ENCODE results near the gene PARD6A. TPM values are rescaled to one million over a fixed set of nuclear protein-coding genes. Genes with fewer than 3 reads are reported as not detected.
"Not testable (repeated sequence)": the region's sequence is repeated elsewhere in the genome, so short reads cannot be mapped to it uniquely, and the experiment has no call there.

The PARD6A gene
- total RNA-seq, 1 experiment from 2014 or later, result 2.0 TPM

GRCh38 chr16:67685388-67686112, 24.8 kb downstream of the PARD6A start:
- no peak for DNase-seq (ENCODE audit: low read depth)

DNA sequence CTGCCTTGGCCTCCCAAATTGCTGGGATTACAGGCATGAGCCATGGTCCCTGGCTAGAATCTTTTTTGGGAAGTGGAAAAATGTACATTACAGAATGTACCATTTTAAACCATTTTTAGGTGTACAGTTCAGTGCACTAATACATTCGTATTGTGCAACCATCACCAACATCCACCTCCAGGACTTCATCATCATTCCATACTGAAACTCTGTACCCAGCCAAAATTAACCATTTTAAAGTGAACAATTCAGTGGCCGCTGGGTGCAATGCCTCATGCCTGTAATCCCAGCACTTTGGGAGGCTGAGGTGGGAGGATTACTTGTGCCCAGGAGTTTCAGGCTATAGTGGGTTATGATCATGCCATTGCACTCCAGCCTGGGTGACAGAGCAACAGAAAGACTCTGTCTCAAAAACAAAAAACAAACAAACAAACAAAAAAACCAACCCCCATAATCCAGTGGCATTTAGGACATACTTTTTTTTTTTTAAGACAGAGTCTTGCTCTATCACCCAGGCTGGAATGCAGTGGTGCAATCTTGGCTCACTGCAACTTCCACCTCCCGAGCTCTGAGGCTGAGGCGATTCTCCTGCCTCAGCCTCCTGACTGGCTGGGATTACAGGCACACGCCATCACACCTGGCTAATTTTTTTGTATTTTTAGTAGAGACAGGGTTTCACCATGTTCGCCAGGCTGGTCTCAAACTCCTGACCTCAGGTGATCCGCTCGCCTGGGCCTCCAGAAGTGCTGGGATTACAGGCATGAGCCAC, 32.9 kb downstream of the PARD6A start:
- not testable (repeated sequence) for DNase-seq (ENCODE audit: low read depth)

DNA sequence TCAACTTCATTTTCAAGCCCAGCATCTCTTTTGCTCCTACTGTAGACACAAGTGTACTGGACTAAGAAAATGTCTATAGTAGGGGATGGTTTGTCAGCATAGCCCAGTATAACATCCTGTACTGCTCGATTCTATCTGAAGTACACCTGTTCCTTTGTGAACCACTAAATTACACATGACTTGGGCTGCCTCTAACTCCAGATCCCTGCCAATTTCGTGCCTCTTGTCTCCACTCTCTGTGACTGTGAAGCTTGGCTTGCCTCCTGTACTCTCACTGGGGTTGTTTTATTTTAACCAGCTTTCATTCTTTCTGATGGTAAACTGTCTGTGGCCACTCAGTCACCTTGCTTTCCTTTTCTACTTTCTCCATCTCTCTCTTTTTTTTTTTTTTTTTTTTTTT, 33.9 kb downstream of the PARD6A start:
- no peak for DNase-seq (ENCODE audit: low read depth)

DNA sequence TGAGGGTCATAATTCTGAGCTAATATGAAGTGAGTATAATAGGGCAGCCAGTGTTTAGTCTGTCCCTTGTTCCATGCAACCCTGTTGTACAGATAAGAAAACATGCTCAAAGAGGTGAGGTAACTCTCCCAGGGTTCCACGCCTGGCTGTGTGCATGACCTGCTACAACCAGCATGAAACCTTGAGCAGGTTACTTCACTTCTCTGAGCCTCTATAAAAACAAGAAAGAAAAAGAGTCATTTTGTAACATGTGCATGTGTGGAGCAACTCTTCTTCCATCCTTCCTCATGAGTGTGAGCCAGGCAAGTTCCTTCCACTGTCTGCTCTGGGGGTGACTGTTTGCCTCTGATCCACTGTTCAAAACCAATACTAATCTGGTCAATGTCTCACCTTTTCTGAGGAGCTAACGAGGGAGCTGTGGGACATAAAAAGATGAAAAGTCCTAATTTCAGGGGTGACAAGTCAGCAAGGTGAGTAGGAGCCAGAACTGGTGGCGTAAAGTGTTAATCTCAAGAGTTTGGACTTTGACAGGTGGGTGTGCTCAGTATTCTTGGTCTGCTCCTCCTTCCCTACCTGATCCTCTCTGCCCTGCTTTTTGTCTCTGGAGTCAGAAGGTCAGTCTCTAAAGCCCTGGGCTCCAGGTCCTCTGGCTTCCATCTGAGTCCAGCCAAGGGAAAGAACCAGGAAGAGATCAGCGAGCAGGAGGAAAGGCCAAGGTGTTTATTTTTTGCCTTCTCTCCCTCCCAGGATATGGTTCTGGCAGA, 36.8 kb downstream of the PARD6A start:
- no peak for DNase-seq (ENCODE audit: low read depth)

- no peak for DNase-seq (ENCODE audit: low read depth)
Observed at GRCh38 chr16:67699265-67699664, 38.5 kb downstream of the PARD6A start.

DNA sequence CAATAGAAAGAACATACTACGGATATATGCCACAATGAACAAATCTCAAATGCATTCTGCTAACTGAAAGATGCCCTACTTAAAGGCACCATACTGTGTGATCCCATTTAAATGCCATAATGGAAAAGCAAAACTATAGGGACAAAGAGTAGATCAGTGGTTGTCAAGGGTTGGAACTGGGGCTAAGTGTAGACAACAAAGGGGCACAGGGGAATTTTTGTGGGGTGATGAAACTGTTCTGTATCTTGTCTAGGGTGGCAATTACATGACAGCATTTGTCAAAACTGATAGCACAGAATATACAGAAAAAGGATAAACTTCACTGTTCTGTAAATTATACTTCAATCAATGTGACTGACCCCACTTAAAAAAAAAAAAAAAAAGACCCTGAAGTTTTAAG, 40.7 kb downstream of the PARD6A start:
- DNase-seq (ENCODE audit: low read depth), result no peak

DNA sequence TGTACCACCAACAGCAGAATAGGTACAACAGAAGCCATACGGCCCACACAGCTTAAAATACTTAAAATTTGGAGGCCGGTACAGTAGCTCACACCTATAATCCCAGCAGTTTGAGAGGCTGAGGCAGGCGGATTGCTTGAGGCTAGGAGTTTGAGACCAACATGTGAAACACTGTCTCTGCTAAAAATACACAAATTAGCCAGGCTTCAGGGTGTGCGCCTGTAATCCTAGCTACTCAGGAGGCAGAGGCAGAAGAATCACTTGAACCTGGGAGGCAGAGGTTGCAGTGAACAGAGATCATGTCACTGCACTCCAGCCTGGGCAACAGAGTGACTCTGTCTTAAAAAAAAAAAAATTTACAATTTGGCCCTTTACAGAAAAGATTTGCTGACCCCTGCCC, 41.4 kb downstream of the PARD6A start:
- DNase-seq (ENCODE audit: low read depth), result no peak

- DNase-seq (ENCODE audit: low read depth), result no peak
Observed at GRCh38 chr16:67703626-67704025, 42.9 kb downstream of the PARD6A start.

- no peak for DNase-seq (ENCODE audit: low read depth)
Observed at GRCh38 chr16:67704110-67704509, 43.4 kb downstream of the PARD6A start.

DNA sequence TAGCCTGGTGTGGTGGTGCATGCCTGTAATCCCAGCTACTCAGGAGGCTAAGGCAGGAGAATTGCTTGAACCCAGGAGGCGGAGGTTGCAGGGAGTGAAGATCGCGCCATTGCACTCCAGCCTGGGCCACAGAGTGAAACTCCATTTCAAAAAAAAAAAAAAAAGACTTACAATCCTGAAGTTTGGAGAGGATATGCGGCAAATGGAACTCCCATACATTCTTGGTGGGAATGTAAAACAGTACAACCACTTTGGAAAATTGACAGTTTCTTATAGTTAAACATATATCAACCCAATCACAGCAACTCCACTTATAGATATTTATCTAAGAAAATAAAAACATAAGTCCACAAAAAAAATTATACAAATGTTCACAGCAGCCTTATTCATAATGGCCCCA, 46.5 kb downstream of the PARD6A start:
- no peak for DNase-seq (ENCODE audit: low read depth)

DNA sequence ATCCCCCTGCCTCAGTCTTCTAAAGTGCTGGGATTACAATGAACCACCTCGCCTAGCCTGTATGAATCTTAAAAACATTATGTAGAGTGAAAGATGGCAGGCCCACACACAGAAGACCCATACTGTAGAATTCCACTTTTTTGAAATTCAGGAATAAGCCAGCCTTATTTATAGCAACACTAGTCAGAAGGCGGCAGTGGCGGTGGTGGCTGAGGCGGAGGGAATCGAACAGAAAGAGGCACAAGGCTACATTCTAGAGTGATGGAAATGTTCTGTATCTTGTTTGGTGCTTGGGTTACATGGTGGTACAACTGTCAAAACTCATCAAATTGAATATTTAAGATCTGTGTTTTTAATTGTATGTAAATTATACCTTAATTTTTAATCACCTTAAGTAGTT, 47.0 kb downstream of the PARD6A start:
- DNase-seq (ENCODE audit: low read depth), result no peak

DNA sequence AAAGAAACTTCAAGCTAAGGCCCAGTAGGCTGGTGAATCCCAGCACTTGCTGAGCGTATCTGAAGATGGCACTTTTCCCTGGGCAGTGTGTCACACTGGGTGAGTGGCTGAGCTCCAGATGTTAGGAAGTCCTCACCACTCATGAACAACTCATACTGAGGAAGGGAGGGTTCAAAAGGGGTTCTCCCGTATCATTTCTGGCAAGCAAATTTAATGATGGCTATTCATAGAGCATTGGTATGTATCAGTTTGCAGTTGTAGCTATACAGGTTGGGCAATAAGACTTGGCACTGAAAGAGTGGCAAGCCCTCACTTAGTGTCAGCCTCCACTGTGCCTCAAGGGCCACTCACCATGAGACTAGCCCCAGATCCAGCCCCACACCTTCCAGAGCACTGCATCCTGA, 47.6 kb downstream of the PARD6A start:
- DNase-seq (ENCODE audit: low read depth), result peak; percentile 27

DNA sequence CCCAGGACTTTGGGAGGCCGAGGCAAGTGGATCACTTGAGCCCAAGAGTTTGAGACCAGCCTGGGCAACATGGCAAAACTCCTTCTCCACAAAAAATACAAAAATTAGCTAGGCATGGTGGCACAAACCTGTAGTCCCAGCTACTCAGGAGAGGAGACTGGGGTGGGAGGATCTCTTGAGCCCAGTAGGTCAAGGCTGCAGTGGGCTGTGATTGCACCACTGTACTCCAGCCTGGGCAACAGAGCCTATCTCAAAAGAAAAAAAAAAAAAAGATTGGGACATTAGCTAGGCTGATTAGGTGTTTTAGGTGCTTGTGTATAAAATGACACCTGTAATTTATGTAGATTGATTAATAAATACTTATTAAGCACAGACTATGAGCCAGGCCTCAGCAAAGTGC, 48.3 kb downstream of the PARD6A start:
- DNase-seq (ENCODE audit: low read depth), result no peak

GRCh38 chr16:67710607-67711006, 49.8 kb downstream of the PARD6A start:
- DNase-seq (ENCODE audit: low read depth), result no peak

Other genes with a start within 250 kb of the PARD6A start
- 2.0 and 2.3 TPM in 2 replicates for gene ZDHHC1, start 244.5 kb upstream of the PARD6A start, total RNA-seq (2014; rRNA removed; shearing (Covaris generic))
- gene HSD11B2, start 229.8 kb upstream of the PARD6A start, total RNA-seq (2014; rRNA removed; shearing (Covaris generic)), result 0.25 and 0.30 TPM in 2 replicates
- 156 and 160 TPM in 2 replicates for gene ATP6V0D1, start 179.8 kb upstream of the PARD6A start, total RNA-seq (2014; rRNA removed; shearing (Covaris generic))
- not detected in 2 replicates for gene AGRP, start 177.4 kb upstream of the PARD6A start, total RNA-seq (2014; rRNA removed; shearing (Covaris generic))
- 16.6 and 34.4 TPM in 2 replicates for gene RIPOR1, start 132.1 kb upstream of the PARD6A start, total RNA-seq (2014; rRNA removed; shearing (Covaris generic))
- gene CTCF, start 98.4 kb upstream of the PARD6A start, total RNA-seq (2014; rRNA removed; shearing (Covaris generic)), result 24.8 and 38.8 TPM in 2 replicates
- gene CARMIL2, start 15.8 kb upstream of the PARD6A start, total RNA-seq (2014; rRNA removed; shearing (Covaris generic)), result 0.44 and 0.64 TPM in 2 replicates
- 54.4 and 66.0 TPM in 2 replicates for gene ACD, start 700 bp upstream of the PARD6A start, total RNA-seq (2014; rRNA removed; shearing (Covaris generic))
- 12.8 and 23.1 TPM in 2 replicates for gene ENKD1, start 5.8 kb downstream of the PARD6A start, total RNA-seq (2014; rRNA removed; shearing (Covaris generic))
- gene C16orf86, start 5.9 kb downstream of the PARD6A start, total RNA-seq (2014; rRNA removed; shearing (Covaris generic)), result 0.27 and 0.81 TPM in 2 replicates
- 11.7 and 18.6 TPM in 2 replicates for gene GFOD2, start 58.4 kb downstream of the PARD6A start, total RNA-seq (2014; rRNA removed; shearing (Covaris generic))
- gene RANBP10, start 145.6 kb downstream of the PARD6A start, total RNA-seq (2014; rRNA removed; shearing (Covaris generic)), result 3.6 and 5.4 TPM in 2 replicates
- 0.12 and 0.39 TPM in 2 replicates for gene TSNAXIP1, start 145.9 kb downstream of the PARD6A start, total RNA-seq (2014; rRNA removed; shearing (Covaris generic))
- 41.0 and 45.2 TPM in 2 replicates for gene THAP11, start 181.4 kb downstream of the PARD6A start, total RNA-seq (2014; rRNA removed; shearing (Covaris generic))
- gene NUTF2, start 186.0 kb downstream of the PARD6A start, total RNA-seq (2014; rRNA removed; shearing (Covaris generic)), result 296 and 347 TPM in 2 replicates
- gene CENPT, start 186.7 kb downstream of the PARD6A start, total RNA-seq (2014; rRNA removed; shearing (Covaris generic)), result 18.0 and 25.0 TPM in 2 replicates
- gene EDC4, start 212.1 kb downstream of the PARD6A start, total RNA-seq (2014; rRNA removed; shearing (Covaris generic)), result 38.9 and 66.1 TPM in 2 replicates
- gene NRN1L, start 223.9 kb downstream of the PARD6A start, total RNA-seq (2014; rRNA removed; shearing (Covaris generic)), result 0.42 TPM in 1 of 2 replicates, not detected in the other
- gene PSKH1, start 232.3 kb downstream of the PARD6A start, total RNA-seq (2014; rRNA removed; shearing (Covaris generic)), result 6.1 and 8.2 TPM in 2 replicates

All from M059J (cell line).